A172 (cell line): ENCODE results near the gene LRP1. TPM values are rescaled to one million over a fixed set of nuclear protein-coding genes. Genes with fewer than 3 reads are reported as not detected.

Experiments
- DNase-seq: peaks from one replicate; pipeline ENCODE4 v3.0.0-alpha.2; 2015; ENCODE audit warnings: low spot score
- total RNA-seq: library from RNA; depleted of rRNA; stranded (reverse); fragments of >200 nt; shearing (Covaris generic); gene quantifications from 2 replicates; pipeline ENCODE4 v1.2.3, GENCODE V29; 2014; rRNA removed

LRP1 gene
- total RNA-seq: 34.1 and 35.5 TPM in 2 replicates

GRCh38 chr12:57127726-57128518 is at the start of gene LRP1:
LRP1 (plus strand) TSS chr12:57128483; CDS start chr12:57128965, 482 bp downstream.
- DNase-seq: peak; percentile 72

- peak; percentile 100 for DNase-seq
Observed at GRCh38 chr12:57078519-57079404, 49.5 kb upstream of the LRP1 start, which contains the start of gene NEMP1. NEMP1 (minus strand) TSS chr12:57078791; CDS start chr12:57078745, 46 bp downstream.

- no peak for DNase-seq
Observed at GRCh38 chr12:57079821-57080220, 48.5 kb upstream of the LRP1 start.

GRCh38 chr12:57080855-57081254 is 47.4 kb upstream of the LRP1 start:
- no peak for DNase-seq

GRCh38 chr12:57085999-57086492 is 42.2 kb upstream of the LRP1 start:
- peak; percentile 35 for DNase-seq

- peak; percentile 57 for DNase-seq
Observed at GRCh38 chr12:57086493-57087009, 41.7 kb upstream of the LRP1 start.

- DNase-seq: peak; percentile 64
Observed at GRCh38 chr12:57087010-57087690, 41.1 kb upstream of the LRP1 start.

GRCh38 chr12:57087691-57088353 is 40.5 kb upstream of the LRP1 start:
- peak; percentile 86 for DNase-seq

- peak; percentile 78 for DNase-seq
Observed at GRCh38 chr12:57088354-57089270, 39.7 kb upstream of the LRP1 start, which contains the start of gene NAB2. NAB2 (plus strand) TSS chr12:57089114; CDS start chr12:57089272, 158 bp downstream.

- peak; percentile 38 for DNase-seq
Observed at GRCh38 chr12:57089271-57090245, 38.7 kb upstream of the LRP1 start.

- no peak for DNase-seq
Observed at GRCh38 chr12:57090490-57090889, 37.8 kb upstream of the LRP1 start.

GRCh38 chr12:57090924-57091637 is 37.2 kb upstream of the LRP1 start:
- no peak for DNase-seq

GRCh38 chr12:57091638-57092528 is 36.4 kb upstream of the LRP1 start:
- no peak for DNase-seq

GRCh38 chr12:57092529-57092862 is 35.8 kb upstream of the LRP1 start:
- no peak for DNase-seq

- DNase-seq: no peak
Observed at GRCh38 chr12:57092876-57093414, 35.3 kb upstream of the LRP1 start.

GRCh38 chr12:57093415-57094207 is 34.7 kb upstream of the LRP1 start:
- no peak for DNase-seq
